ENCODE data around the gene IGFBP3. TPM values are rescaled to one million over a fixed set of nuclear protein-coding genes. Genes with fewer than 3 reads are reported as not detected.

Gene IGFBP3
- total and polyA plus RNA-seq, 2 donors = 37.0 to 96.0 TPM

DNA sequence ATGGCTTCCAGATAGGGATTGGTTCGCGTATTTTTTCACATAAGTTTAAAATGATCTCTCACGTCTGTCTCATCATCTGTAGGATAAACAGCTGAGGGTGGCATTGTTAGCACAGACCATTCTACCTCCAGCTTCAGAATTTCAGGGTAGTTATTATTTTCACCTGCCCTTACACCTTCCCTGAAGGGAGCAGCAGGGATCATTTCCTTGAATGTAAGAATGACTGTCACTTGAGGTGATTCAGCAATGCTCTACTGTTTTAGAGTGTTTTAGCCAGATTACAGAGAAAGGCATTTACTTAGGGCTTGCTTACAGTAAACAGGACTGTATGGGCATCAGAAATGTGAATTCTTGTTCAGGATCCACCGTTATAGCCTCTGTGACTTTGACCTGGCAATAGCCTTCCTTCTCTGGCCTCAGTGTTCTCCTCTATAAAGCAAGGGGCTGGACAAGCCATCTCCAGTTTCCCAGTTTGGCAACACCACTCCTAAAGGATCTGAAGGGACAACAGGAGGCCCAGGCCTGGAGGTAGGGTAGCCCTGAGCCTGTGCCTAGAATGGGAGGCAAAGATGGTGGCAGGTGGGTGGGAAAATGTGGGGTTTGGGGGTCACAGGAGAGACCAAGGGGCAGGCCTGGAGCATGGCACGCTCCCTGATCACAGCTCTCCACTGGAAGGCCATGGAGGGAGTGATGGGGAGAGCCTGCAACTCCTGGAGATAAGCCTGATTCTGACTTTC lies 34.0 kb downstream of the IGFBP3 start:
- H3K4me3 ChIP-seq (ENCODE audit: low read length in 2 of 2) = no peak overlapping the region
- WGBS = 95% methylated on average over 5 of the region's 5 CpGs
- DNase-seq (ENCODE audit: low read depth in 6 of 9, low spot score in 9 of 9) = no peak
- no peaks in the 10 kb centered on the region for H3K9me3 ChIP-seq (ENCODE audit: control insufficient read depth in 2 of 2, insufficient read depth in 1 of 2, low read length in 1 of 2)
- peaks cover 26 to 45% of the 10 kb centered on the region in 2 donors for H3K27me3 ChIP-seq (ENCODE audit: control insufficient read depth in 2 of 2, insufficient read depth in 1 of 2, low read length in 1 of 2)
- no peaks in the 10 kb centered on the region for H3K4me1 ChIP-seq (ENCODE audit: control insufficient read depth in 2 of 2, insufficient read depth in 2 of 2, low read length in 2 of 2)
- no peaks in the 10 kb centered on the region for H3K36me3 ChIP-seq (ENCODE audit: control insufficient read depth in 2 of 2, insufficient read depth in 2 of 2, low read length in 1 of 2)
- H3K27ac ChIP-seq (ENCODE audit: low read depth in 1 of 2, low read length in 1 of 2) = no peak overlapping the region

DNA sequence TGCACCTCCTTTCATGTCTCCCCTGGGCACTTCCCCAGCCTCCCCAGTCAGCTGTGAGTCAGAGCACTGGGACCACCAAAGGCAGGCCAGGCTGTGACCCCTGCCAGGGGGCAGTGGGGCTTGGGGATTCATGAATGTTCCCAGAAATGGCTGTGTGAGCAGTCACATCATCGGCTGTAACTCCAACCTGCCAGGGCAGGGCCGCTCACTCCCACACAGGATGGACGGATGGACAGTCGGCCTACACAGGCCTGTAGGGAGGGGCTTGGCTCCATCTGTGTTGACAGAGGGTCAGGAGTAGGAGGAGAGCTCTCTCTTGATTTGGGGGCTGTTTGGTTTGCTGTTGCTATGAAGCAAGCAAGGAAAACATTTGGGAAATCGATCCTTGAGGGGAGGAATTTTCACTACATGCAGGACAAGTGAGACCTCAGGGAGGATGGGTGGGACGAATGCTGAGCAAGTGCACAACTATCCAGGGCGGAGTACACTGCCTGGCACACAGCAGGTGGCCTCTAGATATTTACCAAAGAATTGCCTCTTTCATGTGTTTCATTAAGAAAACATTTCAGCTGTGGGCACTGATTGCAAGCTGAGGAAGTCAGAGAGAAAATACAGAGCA lies 35.7 kb downstream of the IGFBP3 start:
- WGBS = 94% methylated on average over 7 of the region's 7 CpGs

DNA sequence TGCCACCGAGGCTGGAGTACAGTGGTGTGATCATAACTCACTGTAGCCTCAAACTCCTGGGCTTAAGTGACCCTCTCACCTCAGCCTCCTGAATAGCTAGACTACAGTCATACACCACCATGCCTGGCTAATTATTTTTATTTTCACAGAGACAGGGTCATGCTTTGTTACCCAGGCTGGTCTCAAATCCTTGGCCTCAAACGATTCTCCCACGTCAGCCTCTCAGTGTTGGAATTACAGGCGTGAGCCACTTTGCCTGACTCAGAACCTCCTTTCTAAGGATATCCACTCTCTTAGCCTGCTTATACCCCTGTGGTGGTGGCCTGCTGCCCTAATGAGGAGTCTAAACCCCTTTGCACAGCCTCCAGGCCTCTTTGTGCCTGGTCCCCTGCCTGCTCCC lies 36.9 kb downstream of the IGFBP3 start:
- Histone ChIP-seq H3K27ac (ENCODE audit: low read depth in 1 of 2, low read length in 1 of 2) (no peak overlapping the region), H3K4me1 (ENCODE audit: control insufficient read depth in 2 of 2, insufficient read depth in 2 of 2, low read length in 2 of 2) (no peaks in the 10 kb centered on the region), H3K9me3 (ENCODE audit: control insufficient read depth in 2 of 2, insufficient read depth in 1 of 2, low read length in 1 of 2) (no peaks in the 10 kb centered on the region), H3K4me3 (ENCODE audit: low read length in 2 of 2) (no peak overlapping the region), H3K36me3 (ENCODE audit: control insufficient read depth in 2 of 2, insufficient read depth in 2 of 2, low read length in 1 of 2) (no peaks in the 10 kb centered on the region), H3K27me3 (ENCODE audit: control insufficient read depth in 2 of 2, insufficient read depth in 1 of 2, low read length in 1 of 2) (peaks cover 19 to 28% of the 10 kb centered on the region in 2 donors)
- no peak for DNase-seq (ENCODE audit: low read depth in 6 of 9, low spot score in 9 of 9)
- WGBS = 91% methylated on average over 4 of the region's 4 CpGs

More for the DNA sequence above, 35.7 kb downstream of the IGFBP3 start:
- Histone ChIP-seq H3K9me3 (ENCODE audit: control insufficient read depth in 2 of 2, insufficient read depth in 1 of 2, low read length in 1 of 2) (no peaks in the 10 kb centered on the region), H3K27me3 (ENCODE audit: control insufficient read depth in 2 of 2, insufficient read depth in 1 of 2, low read length in 1 of 2) (peaks cover 26 to 41% of the 10 kb centered on the region in 2 donors), H3K4me3 (ENCODE audit: low read length in 2 of 2) (no peak overlapping the region), H3K27ac (ENCODE audit: low read depth in 1 of 2, low read length in 1 of 2) (no peak overlapping the region), H3K4me1 (ENCODE audit: control insufficient read depth in 2 of 2, insufficient read depth in 2 of 2, low read length in 2 of 2) (no peaks in the 10 kb centered on the region), H3K36me3 (ENCODE audit: control insufficient read depth in 2 of 2, insufficient read depth in 2 of 2, low read length in 1 of 2) (no peaks in the 10 kb centered on the region)
- DNase-seq (ENCODE audit: low read depth in 6 of 9, low spot score in 9 of 9) = no peak

DNA sequence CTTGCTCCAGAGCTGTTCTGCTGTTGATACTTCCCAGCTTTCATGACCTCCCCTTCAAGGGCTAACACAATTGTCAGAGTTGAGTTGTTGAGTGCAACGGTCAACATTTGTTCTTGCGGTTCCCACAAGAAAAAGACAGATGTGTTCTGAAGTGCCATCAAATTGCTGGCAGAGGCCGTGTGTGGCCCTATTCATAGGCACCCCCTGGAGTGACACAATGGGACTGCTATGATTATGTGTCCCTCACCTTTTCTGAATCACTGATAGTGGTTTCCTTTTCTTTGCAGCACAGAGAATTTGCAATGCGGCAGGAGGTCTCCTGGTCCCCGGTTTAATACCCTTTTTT lies 38.6 kb downstream of the IGFBP3 start:
- no peaks in the 10 kb centered on the region for H3K36me3 ChIP-seq (ENCODE audit: control insufficient read depth in 2 of 2, insufficient read depth in 2 of 2, low read length in 1 of 2)
- H3K9me3 ChIP-seq (ENCODE audit: control insufficient read depth in 2 of 2, insufficient read depth in 1 of 2, low read length in 1 of 2) = no peaks in the 10 kb centered on the region
- 79% methylated on average over 5 of the region's 5 CpGs for WGBS
- H3K4me1 ChIP-seq (ENCODE audit: control insufficient read depth in 2 of 2, insufficient read depth in 2 of 2, low read length in 2 of 2) = no peaks in the 10 kb centered on the region
- peaks cover 3 to 12% of the 10 kb centered on the region in 2 donors for H3K27me3 ChIP-seq (ENCODE audit: control insufficient read depth in 2 of 2, insufficient read depth in 1 of 2, low read length in 1 of 2)
- DNase-seq (ENCODE audit: low read depth in 6 of 9, low spot score in 9 of 9) = no peak
- H3K4me3 ChIP-seq (ENCODE audit: low read length in 2 of 2) = no peak overlapping the region
- H3K27ac ChIP-seq (ENCODE audit: low read depth in 1 of 2, low read length in 1 of 2) = no peak overlapping the region

DNA sequence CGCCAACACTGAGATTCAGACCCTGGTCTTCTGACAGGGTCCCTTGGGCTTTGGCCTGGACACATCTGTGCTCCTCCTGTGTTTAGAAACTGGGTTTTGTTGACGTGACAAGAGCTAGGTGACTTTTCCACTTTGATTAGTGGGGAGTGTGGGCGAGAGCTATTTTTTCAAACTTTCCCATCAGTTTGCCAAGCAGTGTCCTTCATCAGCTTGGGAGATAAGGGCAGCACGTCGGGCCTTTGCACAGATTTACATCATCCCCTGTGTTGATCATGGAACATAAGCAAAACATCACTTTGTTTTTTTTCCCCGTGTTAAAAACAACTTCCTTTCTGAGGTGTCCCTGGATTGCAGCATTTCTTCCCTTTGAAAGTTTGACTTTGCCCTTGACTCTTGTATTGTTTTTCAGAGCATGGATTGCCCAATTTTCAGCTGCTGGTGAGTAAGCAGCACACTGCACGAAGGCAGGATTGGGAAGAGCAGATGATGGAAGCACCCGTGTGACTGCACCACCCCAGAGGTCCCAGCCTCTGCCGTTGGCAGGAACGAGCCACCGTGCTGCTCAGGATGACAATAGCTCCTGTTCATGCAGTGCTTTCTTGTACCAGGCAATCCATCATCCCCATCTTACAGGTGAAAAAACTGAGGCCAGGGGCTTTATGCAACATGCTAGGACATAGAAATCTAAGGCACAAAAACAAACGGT lies 39.2 kb downstream of the IGFBP3 start:
- Histone ChIP-seq H3K27ac (ENCODE audit: low read depth in 1 of 2, low read length in 1 of 2) (no peak overlapping the region), H3K4me3 (ENCODE audit: low read length in 2 of 2) (no peak overlapping the region)

DNA sequence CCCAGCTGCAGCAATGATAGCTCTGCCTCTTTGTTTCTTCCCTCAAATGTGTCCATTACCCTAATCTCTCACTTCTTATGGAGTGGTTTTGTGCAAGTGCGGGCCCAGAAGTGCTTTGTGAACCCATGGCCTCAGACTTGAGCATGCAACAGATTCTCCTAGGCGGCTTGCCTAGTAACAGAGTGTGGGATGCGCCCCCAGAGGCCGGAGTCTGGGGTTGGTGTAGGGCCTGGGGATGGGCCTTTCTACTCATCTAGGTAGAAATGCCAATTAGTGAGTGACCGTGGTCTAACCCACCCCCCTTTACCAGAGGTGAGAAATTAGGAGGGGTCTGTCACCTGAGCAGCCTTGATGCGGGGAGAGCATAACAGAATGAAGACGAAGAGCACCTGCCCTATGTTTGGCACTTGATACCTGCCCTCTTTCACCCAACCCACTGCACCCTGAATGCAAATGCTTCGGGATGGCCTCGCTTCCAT lies 39.8 kb downstream of the IGFBP3 start:
- H3K4me3 ChIP-seq (ENCODE audit: low read length in 2 of 2) = no peak overlapping the region
- H3K4me1 ChIP-seq (ENCODE audit: control insufficient read depth in 2 of 2, insufficient read depth in 2 of 2, low read length in 2 of 2) = no peaks in the 10 kb centered on the region
- DNase-seq (ENCODE audit: low read depth in 6 of 9, low spot score in 9 of 9) = no peak
- no peak overlapping the region for H3K27ac ChIP-seq (ENCODE audit: low read depth in 1 of 2, low read length in 1 of 2)
- H3K9me3 ChIP-seq (ENCODE audit: control insufficient read depth in 2 of 2, insufficient read depth in 1 of 2, low read length in 1 of 2) = no peaks in the 10 kb centered on the region
- H3K27me3 ChIP-seq (ENCODE audit: control insufficient read depth in 2 of 2, insufficient read depth in 1 of 2, low read length in 1 of 2) = peaks cover 0 to 3% of the 10 kb centered on the region in 2 donors
- 92% methylated on average over 9 of the region's 9 CpGs for WGBS
- no peaks in the 10 kb centered on the region for H3K36me3 ChIP-seq (ENCODE audit: control insufficient read depth in 2 of 2, insufficient read depth in 2 of 2, low read length in 1 of 2)

More for the DNA sequence above, 39.2 kb downstream of the IGFBP3 start:
- H3K4me1 ChIP-seq (ENCODE audit: control insufficient read depth in 2 of 2, insufficient read depth in 2 of 2, low read length in 2 of 2) = no peaks in the 10 kb centered on the region
- no peak for DNase-seq (ENCODE audit: low read depth in 6 of 9, low spot score in 9 of 9)
- WGBS = 81% methylated on average over 12 of the region's 12 CpGs
- no peaks in the 10 kb centered on the region for H3K36me3 ChIP-seq (ENCODE audit: control insufficient read depth in 2 of 2, insufficient read depth in 2 of 2, low read length in 1 of 2)
- no peaks in the 10 kb centered on the region for H3K9me3 ChIP-seq (ENCODE audit: control insufficient read depth in 2 of 2, insufficient read depth in 1 of 2, low read length in 1 of 2)
- H3K27me3 ChIP-seq (ENCODE audit: control insufficient read depth in 2 of 2, insufficient read depth in 1 of 2, low read length in 1 of 2) = peaks cover 0 to 6% of the 10 kb centered on the region in 2 donors

DNA sequence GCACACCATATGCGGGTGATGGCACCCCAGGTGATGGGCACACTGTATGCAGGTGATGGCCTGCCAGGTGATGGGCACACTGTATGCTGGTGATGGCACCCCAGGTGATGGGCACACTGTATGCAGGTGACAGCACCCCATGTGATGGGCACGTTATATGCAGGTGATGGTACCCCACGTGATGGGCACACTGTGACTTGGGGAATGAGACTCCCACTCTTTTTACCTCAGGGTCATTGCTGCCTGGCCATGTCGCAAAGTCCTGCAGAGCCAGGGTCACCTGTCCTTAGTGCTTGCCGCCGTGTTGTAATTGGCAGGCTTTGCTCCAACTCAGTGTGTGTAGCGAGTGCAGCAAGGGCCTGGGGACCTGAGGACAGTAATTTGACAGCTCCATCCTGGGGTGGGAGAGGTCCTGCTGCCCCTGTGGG lies 40.6 kb downstream of the IGFBP3 start:
- 92% methylated on average over 7 of the region's 7 CpGs for WGBS
- no peaks in the 10 kb centered on the region for H3K9me3 ChIP-seq (ENCODE audit: control insufficient read depth in 2 of 2, insufficient read depth in 1 of 2, low read length in 1 of 2)
- no peaks in the 10 kb centered on the region for H3K4me1 ChIP-seq (ENCODE audit: control insufficient read depth in 2 of 2, insufficient read depth in 2 of 2, low read length in 2 of 2)

DNA sequence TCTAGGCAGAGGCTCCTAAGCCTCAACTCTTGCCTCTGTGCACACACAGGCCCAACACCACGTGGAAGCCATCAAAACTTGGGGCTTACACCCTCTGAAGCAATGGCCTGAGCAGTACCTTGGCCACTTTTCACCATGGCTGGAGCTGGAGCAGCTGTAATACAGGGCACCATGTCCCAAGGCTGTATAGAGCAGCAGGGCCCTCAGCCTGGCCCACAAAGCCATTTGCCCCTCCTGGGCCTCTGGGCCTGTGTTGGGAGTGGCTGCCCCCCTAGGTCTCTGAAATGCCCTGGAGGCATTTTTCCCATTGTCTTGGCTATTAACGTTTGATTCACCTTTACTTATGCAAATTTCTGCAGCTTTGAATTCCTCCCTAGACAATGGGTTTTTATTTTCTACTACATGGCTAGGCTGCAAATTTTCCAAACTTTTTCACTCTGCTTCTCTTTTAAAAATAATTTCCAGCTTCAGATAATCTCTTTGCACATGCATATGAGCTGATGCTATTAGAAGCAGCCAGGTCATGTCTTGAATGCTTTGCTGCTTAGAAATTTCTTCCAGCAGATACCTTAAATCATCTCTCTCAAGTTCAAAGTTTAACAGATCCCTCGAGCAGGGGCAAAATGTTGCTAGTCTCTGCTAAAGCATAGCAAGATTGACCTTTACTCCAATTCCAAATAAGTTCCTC lies 42.5 kb downstream of the IGFBP3 start:
- no peak for DNase-seq (ENCODE audit: low read depth in 6 of 9, low spot score in 9 of 9)
- H3K4me1 ChIP-seq (ENCODE audit: control insufficient read depth in 2 of 2, insufficient read depth in 2 of 2, low read length in 2 of 2) = no peaks in the 10 kb centered on the region
- WGBS = 56% methylated on average over 3 of the region's 3 CpGs
- no peaks in the 10 kb centered on the region for H3K36me3 ChIP-seq (ENCODE audit: control insufficient read depth in 2 of 2, insufficient read depth in 2 of 2, low read length in 1 of 2)
- no peaks in the 10 kb centered on the region for H3K9me3 ChIP-seq (ENCODE audit: control insufficient read depth in 2 of 2, insufficient read depth in 1 of 2, low read length in 1 of 2)
- no peak overlapping the region for H3K27ac ChIP-seq (ENCODE audit: low read depth in 1 of 2, low read length in 1 of 2)
- no peak overlapping the region for H3K4me3 ChIP-seq (ENCODE audit: low read length in 2 of 2)
- no peaks in the 10 kb centered on the region for H3K27me3 ChIP-seq (ENCODE audit: control insufficient read depth in 2 of 2, insufficient read depth in 1 of 2, low read length in 1 of 2)

More for the DNA sequence above, 40.6 kb downstream of the IGFBP3 start:
- Histone ChIP-seq H3K27me3 (ENCODE audit: control insufficient read depth in 2 of 2, insufficient read depth in 1 of 2, low read length in 1 of 2) (peaks cover 0 to 3% of the 10 kb centered on the region in 2 donors), H3K4me3 (ENCODE audit: low read length in 2 of 2) (no peak overlapping the region), H3K27ac (ENCODE audit: low read depth in 1 of 2, low read length in 1 of 2) (no peak overlapping the region), H3K36me3 (ENCODE audit: control insufficient read depth in 2 of 2, insufficient read depth in 2 of 2, low read length in 1 of 2) (no peaks in the 10 kb centered on the region)
- DNase-seq (ENCODE audit: low read depth in 6 of 9, low spot score in 9 of 9) = no peak
